Transverse colon (tissue), 3 donors: ENCODE results near the gene ADCY10.

ENCODE experiments used
- CTCF ChIP-seq, 5 experiments: fragments of 200-600 bp in 3 of 5; fragments of 450-650 bp in 2 of 5; sonication (generic) in 3 of 5; IDR thresholded peaks; 1 replicate in 2 of 5; 2 replicates in 3 of 5; pipeline ENCODE4 v1.5.1; 2016 to 2017; ENCODE audit warnings: antibody characterized with exemption in 5 of 5, inconsistent platforms in 3 of 5, mild to moderate bottlenecking in 2 of 5, moderate library complexity in 1 of 5
- EP300 ChIP-seq: sonication (generic); formaldehyde crosslinking; IDR thresholded peaks from one replicate; pipeline ENCODE4 v1.6.1; 2017; ENCODE audit warnings: antibody characterized with exemption, low read depth
- POLR2A ChIP-seq: fragments of 450-650 bp; IDR thresholded peaks from one replicate; pipeline ENCODE4 v1.6.1; 2016; ENCODE audit warnings: antibody characterized with exemption, mild to moderate bottlenecking, moderate library complexity

DNA sequence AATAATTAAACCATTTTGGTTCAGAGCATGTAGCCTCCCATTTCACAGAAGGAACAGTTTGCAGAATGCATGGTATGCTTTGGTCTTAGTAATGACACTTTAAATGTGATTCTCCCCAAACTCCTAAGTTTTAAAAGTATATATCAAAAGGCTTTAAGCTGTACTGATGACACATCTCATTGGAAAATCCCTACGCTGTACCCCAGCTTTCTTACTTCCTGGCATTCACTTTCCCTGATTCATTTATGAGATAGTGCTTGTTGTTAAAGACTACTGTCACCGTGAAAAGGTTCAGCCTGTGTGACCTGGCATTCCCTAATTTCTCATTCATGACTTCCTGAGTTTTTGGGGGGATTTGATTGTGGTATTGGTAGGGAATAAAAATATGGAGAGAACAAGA lies 138.8 kb downstream of the ADCY10 start:
- TF ChIP-seq CTCF (IDR thresholded peaks at IDR 0.05) = no peak
- no peak for TF ChIP-seq POLR2A
- TF ChIP-seq EP300 = no peak
